ENCODE measurements around the gene RMDN2.

Gene RMDN2

GRCh38 chr2:38039121-38039910, 114.2 kb downstream of the RMDN2 start:
- no peak for DNase-seq (ENCODE audit: low spot score)

- no peak for DNase-seq (ENCODE audit: low spot score)
Measured at GRCh38 chr2:38045811-38046210, 120.7 kb downstream of the RMDN2 start.

- no peak for DNase-seq (ENCODE audit: low spot score)
Measured at GRCh38 chr2:38056216-38056615, 131.1 kb downstream of the RMDN2 start.

GRCh38 chr2:38057651-38058410, 132.7 kb downstream of the RMDN2 start:
- DNase-seq (ENCODE audit: low spot score): no peak

- no peak for DNase-seq (ENCODE audit: low spot score)
Measured at GRCh38 chr2:38060236-38061018, 135.3 kb downstream of the RMDN2 start.

- no peak for DNase-seq (ENCODE audit: low spot score)
Measured at GRCh38 chr2:38064801-38065501, 139.9 kb downstream of the RMDN2 start.

- no peak for DNase-seq (ENCODE audit: low spot score)
Measured at GRCh38 chr2:38065502-38066135, 140.5 kb downstream of the RMDN2 start.

- DNase-seq (ENCODE audit: low spot score): no peak
Measured at GRCh38 chr2:38066421-38067115, 141.5 kb downstream of the RMDN2 start.
